GM06990 (cell line): Measurements from ENCODE around the gene TSR2.

Source experiments
- DNase-seq: peaks from one replicate; pipeline ENCODE4 v3.0.0-alpha.2; 2011; ENCODE audit not compliant: insufficient read length; ENCODE audit errors: extremely low read depth
- H3K27me3 ChIP-seq: replicated peaks from 2 replicates; pipeline ENCODE4 v1.6.0; 2011; ENCODE audit warnings: low read length; ENCODE audit not compliant: control insufficient read depth, insufficient read depth
- H3K36me3 ChIP-seq: 2 replicates; pipeline ENCODE4 v1.5.1; 2011; ENCODE audit warnings: low read length; ENCODE audit not compliant: control insufficient read depth, insufficient read depth
- H3K4me3 ChIP-seq: replicated peaks from 2 replicates; pipeline ENCODE4 v1.5.1; 2011; ENCODE audit warnings: low read depth, mild to moderate bottlenecking, control low read depth, low read length
- CTCF ChIP-seq: IDR thresholded peaks from 2 replicates; pipeline ENCODE4 v1.5.1; 2011; ENCODE audit warnings: low read length, control low read depth, mild to moderate bottlenecking, inconsistent platforms; ENCODE audit not compliant: insufficient read depth, poor library complexity, severe bottlenecking

The TSR2 gene

DNA sequence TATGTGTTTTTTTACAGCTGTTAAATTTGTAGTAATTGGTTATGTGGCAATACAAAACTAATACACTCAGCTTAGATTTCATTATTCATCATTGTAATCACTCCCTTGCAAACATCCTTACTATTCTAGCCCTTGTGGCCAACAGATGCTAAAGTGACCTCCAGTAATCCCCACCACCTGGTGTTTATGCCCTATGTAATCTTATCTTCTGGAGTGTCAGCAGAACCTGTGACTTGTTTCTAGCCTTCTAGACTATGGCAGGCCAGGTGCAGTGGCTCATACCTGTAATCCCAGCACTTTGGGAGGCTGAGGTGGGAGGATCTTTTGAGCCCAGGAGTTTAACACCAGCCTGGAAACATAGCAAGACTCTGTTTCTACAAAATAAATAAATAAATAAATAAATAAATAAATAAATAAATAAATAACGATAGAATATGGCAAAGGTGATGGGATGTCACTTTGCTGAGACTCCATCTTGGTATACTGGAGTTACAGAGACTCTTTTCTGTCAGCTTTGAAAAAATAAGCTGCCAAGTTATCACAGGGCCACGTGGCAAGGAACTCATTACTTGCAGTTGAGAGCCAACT is 12.3 kb upstream of the TSR2 start:
- H3K27me3 ChIP-seq = no peaks in the 10 kb centered on the region
- DNase-seq = no peak
- no peak overlapping the region for H3K4me3 ChIP-seq
- no peak for TF ChIP-seq CTCF
- no peaks in the 10 kb centered on the region for H3K36me3 ChIP-seq

- Histone ChIP-seq H3K36me3 (no peaks in the 10 kb centered on the region), H3K4me3 (no peak overlapping the region), H3K27me3 (no peaks in the 10 kb centered on the region)
- no peak for TF ChIP-seq CTCF
- DNase-seq = no peak
Measured at GRCh38 chrX:54430519-54430918, 9.7 kb upstream of the TSR2 start.

- Histone ChIP-seq H3K36me3 (no peaks in the 10 kb centered on the region), H3K4me3 (no peak overlapping the region), H3K27me3 (no peaks in the 10 kb centered on the region)
- TF ChIP-seq CTCF = no peak
- DNase-seq = no peak
Measured at GRCh38 chrX:54435121-54435520, 5.1 kb upstream of the TSR2 start.

DNA sequence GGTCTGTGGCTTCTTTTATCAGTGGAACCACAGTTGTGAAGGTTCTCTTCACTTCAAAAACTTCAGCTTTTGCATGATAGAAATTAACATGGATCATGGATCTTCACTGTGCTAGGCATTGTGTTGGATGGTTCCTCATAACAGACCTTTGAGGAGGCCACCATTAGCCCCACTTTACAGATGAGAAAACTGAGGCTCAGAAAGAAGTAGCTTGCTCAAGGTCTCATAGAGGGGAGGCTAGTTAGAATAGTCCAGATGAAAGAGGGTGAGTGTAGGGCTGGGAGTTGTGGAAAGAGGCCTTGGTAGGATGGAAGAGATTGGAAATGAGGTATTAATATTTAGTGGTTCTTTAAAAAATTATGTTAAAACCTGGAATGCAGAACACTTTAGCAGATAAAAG is 2.6 kb downstream of the TSR2 start:
- H3K27me3 ChIP-seq = no peaks in the 10 kb centered on the region
- no peak for TF ChIP-seq CTCF
- DNase-seq = no peak
- no peaks in the 10 kb centered on the region; the same call in none of the 2 replicates for H3K36me3 ChIP-seq
- H3K4me3 ChIP-seq = no peak overlapping the region

DNA sequence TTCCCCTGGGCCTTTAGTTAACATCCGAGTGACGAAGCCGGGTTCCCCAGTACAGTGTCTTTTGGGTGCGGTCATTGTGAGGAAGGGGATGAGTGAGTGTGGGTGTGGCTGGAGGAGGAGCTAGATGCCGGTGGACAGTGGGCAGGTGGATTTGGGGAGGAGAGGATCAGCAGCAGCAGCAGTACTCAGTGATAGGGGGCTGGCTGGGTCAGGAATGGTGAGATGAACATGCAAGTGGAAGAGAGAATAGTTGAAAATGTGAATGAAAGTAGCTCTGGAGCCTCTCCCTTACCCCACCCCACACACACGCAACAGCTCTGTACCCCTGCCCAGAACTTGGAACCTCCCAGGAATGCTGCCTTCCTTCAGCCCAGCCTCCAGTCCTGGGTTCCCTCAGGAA is 4.5 kb downstream of the TSR2 start:
- Histone ChIP-seq H3K36me3 (no peaks in the 10 kb centered on the region; the same call in none of the 2 replicates), H3K4me3 (no peak overlapping the region), H3K27me3 (no peaks in the 10 kb centered on the region)
- TF ChIP-seq CTCF = no peak
- no peak for DNase-seq

DNA sequence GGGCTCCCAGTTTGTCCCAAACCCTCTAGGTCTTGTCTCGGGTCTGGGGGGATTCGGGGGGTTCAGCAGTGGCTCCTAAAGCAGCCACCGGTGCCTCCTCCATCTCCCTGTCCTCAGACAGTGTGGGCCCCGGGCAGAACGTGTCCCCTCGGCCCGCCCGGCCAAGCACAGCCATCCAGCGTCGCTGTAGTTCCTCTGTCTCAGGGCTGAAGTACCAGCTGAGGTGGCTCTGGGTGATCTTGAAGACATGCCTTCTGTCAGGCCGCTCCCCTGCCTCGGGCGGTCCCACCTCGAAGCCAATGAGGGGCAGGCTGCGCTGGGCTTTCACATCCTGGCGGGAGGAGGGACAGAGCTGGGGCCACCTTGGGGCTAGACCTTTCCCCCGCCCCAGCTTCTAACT is 5.9 kb downstream of the TSR2 start:
- no peak overlapping the region for H3K4me3 ChIP-seq
- H3K27me3 ChIP-seq = no peaks in the 10 kb centered on the region
- DNase-seq = no peak
- H3K36me3 ChIP-seq = no peaks in the 10 kb centered on the region; the same call in none of the 2 replicates
- TF ChIP-seq CTCF = no peak
